ENCODE measurements around the gene TMEM123. TPM values are rescaled to one million over a fixed set of nuclear protein-coding genes. Genes with fewer than 3 reads are reported as not detected.

The TMEM123 gene
- total and polyA plus RNA-seq, 2 of the 8 experiments (the other 6 are each of a cell fraction or from before 2014, with no cell fraction given) = 75.5 to 80.1 TPM

DNA sequence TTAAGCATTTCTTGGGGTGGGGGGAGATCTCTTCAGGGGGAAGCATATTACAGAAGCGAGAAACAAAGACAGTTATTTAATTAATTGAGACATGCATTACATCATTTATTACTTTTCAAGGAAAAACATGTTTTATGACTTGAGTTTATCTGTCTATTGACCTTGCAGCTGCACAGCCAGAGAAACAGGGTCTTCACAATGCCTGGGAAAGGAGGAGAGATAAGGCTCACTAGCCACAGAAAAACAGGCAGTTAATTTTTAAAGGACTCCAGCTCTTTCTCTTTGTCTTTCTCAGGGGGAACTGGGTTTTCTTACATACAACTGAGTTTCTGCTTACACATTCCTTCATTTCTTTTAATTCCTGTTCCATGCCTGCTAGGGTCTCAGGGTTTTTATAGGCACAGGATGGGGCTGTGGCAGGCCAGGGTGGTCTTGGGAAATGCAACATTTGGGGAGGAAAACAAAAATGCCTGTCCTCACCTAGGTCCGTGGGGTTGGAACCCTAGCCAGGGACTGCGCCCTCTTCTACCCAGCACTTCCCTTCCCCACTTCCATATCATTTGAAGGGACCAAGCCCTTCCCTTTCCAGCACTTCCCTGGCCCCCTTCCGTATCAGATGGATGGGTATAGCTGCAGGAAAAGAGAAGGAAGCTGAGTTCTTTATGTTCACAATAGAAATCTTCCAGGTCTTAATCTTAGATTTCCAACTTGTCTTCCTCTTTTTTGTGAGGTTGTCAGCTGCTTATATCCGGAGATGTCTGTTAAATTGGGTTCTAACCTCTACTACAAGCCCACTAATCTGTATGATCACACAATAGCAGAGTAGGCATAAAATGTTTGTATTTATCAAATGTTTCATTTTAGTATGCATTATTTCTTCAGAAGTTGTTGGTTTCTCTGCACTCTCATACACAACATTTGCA lies 67.2 kb downstream of the TMEM123 start:
- POLR2A ChIA-PET (ENCODE audit: partially characterized antibody) = no interaction called here
- no peaks in the 10 kb centered on the region for H4K20me1 ChIP-seq (replicated peaks in 1 of 2; ENCODE audit: control insufficient read depth in 1 of 2, insufficient read depth in 2 of 2, low read length in 2 of 2)
- peaks cover 0 to 4% (median 0%) of the 10 kb centered on the region in 4 experiments; a peak in 3 of 8 replicates for H3K36me3 ChIP-seq (ENCODE audit: control insufficient read depth in 2 of 4, insufficient read depth in 4 of 4, low read length in 3 of 4)
- no peak overlapping the region for H2BK15ac ChIP-seq (ENCODE audit: low read length)
- no peak overlapping the region for H3K4ac ChIP-seq (replicated peaks; ENCODE audit: insufficient read length, low read depth, low read length)
- no peaks in the 10 kb centered on the region for H3K23me2 ChIP-seq (ENCODE audit: low read depth, low read length)
- H3K79me2 ChIP-seq (ENCODE audit: control insufficient read depth in 1 of 2, insufficient read depth in 2 of 2, low read length in 2 of 2) = no peaks in the 10 kb centered on the region
- no peaks in the 10 kb centered on the region for H3K9me3 ChIP-seq (ENCODE audit: insufficient read depth in 2 of 2, low read depth in 1 of 2, low read length in 1 of 2)
- no peak overlapping the region for H3K27ac ChIP-seq (ENCODE audit: low read depth, low read length)
- no peak overlapping the region for H2BK5ac ChIP-seq (ENCODE audit: low read depth, low read length)
- H3K4me1 ChIP-seq (replicated peaks in 1 of 4; ENCODE audit: control insufficient read depth in 3 of 4, insufficient read depth in 4 of 4, low read length in 3 of 4) = no peaks in the 10 kb centered on the region
- DNase-seq (ENCODE audit: low read depth in 1 of 2, low spot score in 2 of 2) (no peak), FAIRE-seq (no peak)
- H4K5ac ChIP-seq (ENCODE audit: insufficient read length, low read depth, low read length) = no peak overlapping the region
- no peak overlapping the region for H2BK20ac ChIP-seq (ENCODE audit: low read length)
- H3K27me3 ChIP-seq (replicated peaks in 1 of 4; ENCODE audit: control insufficient read depth in 3 of 4, extremely low read depth in 1 of 4, insufficient read depth in 3 of 4, low read length in 3 of 4) = no peaks in the 10 kb centered on the region
- H3K56ac ChIP-seq (replicated peaks; ENCODE audit: insufficient read length, low read depth, low read length) = no peak overlapping the region
- no peak overlapping the region for H3K9ac ChIP-seq (replicated peaks in 1 of 4; ENCODE audit: extremely low read depth in 1 of 4, low read depth in 3 of 4, low read length in 3 of 4)
- H3K14ac ChIP-seq (ENCODE audit: insufficient read length) = no peak overlapping the region
- H2BK12ac ChIP-seq (ENCODE audit: low read depth, low read length) = no peak overlapping the region
- CTCF ChIA-PET (ENCODE audit: partially characterized antibody) = interaction anchor here (1.0 to 1.6 kb wide), 5 partner anchors 10 to 111 kb away, joined by 3 to 6 read pairs (median 5); no protein-coding TSS in a partner anchor
- H2BK120ac ChIP-seq (replicated peaks; ENCODE audit: low read depth, low read length) = no peak overlapping the region
- no peak overlapping the region for H2AK5ac ChIP-seq (ENCODE audit: low read depth, low read length)
- H3K23ac ChIP-seq (ENCODE audit: insufficient read length) = no peak overlapping the region
- H4K91ac ChIP-seq (replicated peaks; ENCODE audit: insufficient read length, low read length) = no peak overlapping the region
- H3K4me2 ChIP-seq (ENCODE audit: insufficient read depth in 1 of 2, low read depth in 2 of 2, low read length in 2 of 2) = no peak overlapping the region
- H3K79me1 ChIP-seq (ENCODE audit: low read depth, low read length) = no peaks in the 10 kb centered on the region
- no peak overlapping the region for H3K18ac ChIP-seq (ENCODE audit: extremely low read depth, low read length)
- H4K8ac ChIP-seq (ENCODE audit: extremely low read depth, insufficient read depth, low read length) = no peak overlapping the region
- H3K4me3 ChIP-seq (ENCODE audit: extremely low read depth in 1 of 4, insufficient read depth in 2 of 4, low read depth in 3 of 4, low read length in 4 of 4) = no peak overlapping the region
- no peak overlapping the region for H2AFZ ChIP-seq (ENCODE audit: low read length)
- 88% methylated on average over 5 of the region's 5 CpGs; no CpG with 5 or more reads in 1 of the 2 experiments for WGBS, 2 experiments (ENCODE audit: extremely low coverage in 1 of 2, insufficient coverage in 1 of 2, insufficient read length in 1 of 2, insufficient replicate concordance in 2 of 2, low coverage in 1 of 2, low lambda C conversion rate in 2 of 2, missing lambda C conversion rate in 1 of 2)
- no peak for TF ChIP-seq ASH2L (IDR thresholded peaks at IDR 0.05; ENCODE audit: low read length)
- TF ChIP-seq POLR2A (IDR thresholded peaks at IDR 0.05; ENCODE audit: control extremely low read depth in 1 of 2, low read depth in 2 of 2, low read length in 2 of 2) = no peak
- TF ChIP-seq HDAC6 (IDR thresholded peaks at IDR 0.05; ENCODE audit: low read depth, low read length) = no peak
- TF ChIP-seq CREB1 (IDR thresholded peaks at IDR 0.05) = no peak
- TF ChIP-seq SIN3A (conservative IDR thresholded peaks at IDR 0.05 in 1 of 2, IDR thresholded peaks at IDR 0.05 in 1 of 2; ENCODE audit: low read depth in 1 of 2, low read length in 2 of 2) = no peak
